GM06990 (cell line): ENCODE measurements around the gene DNAJC28.

ENCODE experiments used
- DNase-seq: peaks from one replicate; pipeline ENCODE4 v3.0.0-alpha.2; 2011; ENCODE audit not compliant: insufficient read length; ENCODE audit errors: extremely low read depth
- H3K27me3 ChIP-seq: replicated peaks from 2 replicates; pipeline ENCODE4 v1.6.0; 2011; ENCODE audit warnings: low read length; ENCODE audit not compliant: control insufficient read depth, insufficient read depth
- H3K36me3 ChIP-seq: 2 replicates; pipeline ENCODE4 v1.5.1; 2011; ENCODE audit warnings: low read length; ENCODE audit not compliant: control insufficient read depth, insufficient read depth
- H3K4me3 ChIP-seq: replicated peaks from 2 replicates; pipeline ENCODE4 v1.5.1; 2011; ENCODE audit warnings: low read depth, mild to moderate bottlenecking, control low read depth, low read length
- TF ChIP-seq, protein P1 (sequence below): IDR thresholded peaks from 2 replicates; pipeline ENCODE4 v1.5.1; 2011; ENCODE audit warnings: low read length, control low read depth, mild to moderate bottlenecking, inconsistent platforms; ENCODE audit not compliant: insufficient read depth, poor library complexity, severe bottlenecking

DNAJC28 gene

GRCh38 chr21:33531007-33531406 is 39.5 kb upstream of the DNAJC28 start:
- H3K36me3 ChIP-seq, result peaks cover 15% of the 10 kb centered on the region
- DNase-seq, result no peak

DNA sequence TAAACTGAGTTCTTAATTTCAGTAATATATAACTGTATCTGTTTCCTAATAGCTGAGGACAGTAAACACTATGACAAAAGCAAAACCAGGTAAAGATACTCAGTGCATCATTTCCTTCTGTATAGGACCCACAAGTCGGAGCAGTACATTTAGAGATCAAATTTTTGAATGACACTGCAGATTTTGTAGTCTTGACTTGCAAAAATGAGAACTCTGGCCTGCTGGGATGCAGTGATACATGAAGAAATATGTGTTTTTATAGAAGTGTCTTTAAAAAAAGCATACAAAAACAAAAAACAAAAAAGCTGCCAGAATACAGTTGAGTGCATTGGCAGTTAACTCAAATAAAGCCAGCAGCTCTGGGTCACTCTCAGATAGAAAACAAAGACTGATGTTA is 31.4 kb upstream of the DNAJC28 start:
- TF ChIP-seq, protein P1, sequence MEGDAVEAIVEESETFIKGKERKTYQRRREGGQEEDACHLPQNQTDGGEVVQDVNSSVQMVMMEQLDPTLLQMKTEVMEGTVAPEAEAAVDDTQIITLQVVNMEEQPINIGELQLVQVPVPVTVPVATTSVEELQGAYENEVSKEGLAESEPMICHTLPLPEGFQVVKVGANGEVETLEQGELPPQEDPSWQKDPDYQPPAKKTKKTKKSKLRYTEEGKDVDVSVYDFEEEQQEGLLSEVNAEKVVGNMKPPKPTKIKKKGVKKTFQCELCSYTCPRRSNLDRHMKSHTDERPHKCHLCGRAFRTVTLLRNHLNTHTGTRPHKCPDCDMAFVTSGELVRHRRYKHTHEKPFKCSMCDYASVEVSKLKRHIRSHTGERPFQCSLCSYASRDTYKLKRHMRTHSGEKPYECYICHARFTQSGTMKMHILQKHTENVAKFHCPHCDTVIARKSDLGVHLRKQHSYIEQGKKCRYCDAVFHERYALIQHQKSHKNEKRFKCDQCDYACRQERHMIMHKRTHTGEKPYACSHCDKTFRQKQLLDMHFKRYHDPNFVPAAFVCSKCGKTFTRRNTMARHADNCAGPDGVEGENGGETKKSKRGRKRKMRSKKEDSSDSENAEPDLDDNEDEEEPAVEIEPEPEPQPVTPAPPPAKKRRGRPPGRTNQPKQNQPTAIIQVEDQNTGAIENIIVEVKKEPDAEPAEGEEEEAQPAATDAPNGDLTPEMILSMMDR, result no peak
- Histone ChIP-seq H3K36me3 (peaks cover 10% of the 10 kb centered on the region), H3K4me3 (no peak overlapping the region), H3K27me3 (no peaks in the 10 kb centered on the region)
- DNase-seq, result no peak

More at GRCh38 chr21:33531007-33531406, 39.5 kb upstream of the DNAJC28 start:
- TF ChIP-seq, protein P1, result no peak
- Histone ChIP-seq H3K27me3 (no peaks in the 10 kb centered on the region), H3K4me3 (no peak overlapping the region)

GRCh38 chr21:33522297-33522952 is 30.9 kb upstream of the DNAJC28 start:
- DNase-seq, result no peak
- TF ChIP-seq, protein P1, result no peak
- Histone ChIP-seq H3K36me3 (peaks cover 7% of the 10 kb centered on the region), H3K27me3 (no peaks in the 10 kb centered on the region), H3K4me3 (no peak overlapping the region)

DNA sequence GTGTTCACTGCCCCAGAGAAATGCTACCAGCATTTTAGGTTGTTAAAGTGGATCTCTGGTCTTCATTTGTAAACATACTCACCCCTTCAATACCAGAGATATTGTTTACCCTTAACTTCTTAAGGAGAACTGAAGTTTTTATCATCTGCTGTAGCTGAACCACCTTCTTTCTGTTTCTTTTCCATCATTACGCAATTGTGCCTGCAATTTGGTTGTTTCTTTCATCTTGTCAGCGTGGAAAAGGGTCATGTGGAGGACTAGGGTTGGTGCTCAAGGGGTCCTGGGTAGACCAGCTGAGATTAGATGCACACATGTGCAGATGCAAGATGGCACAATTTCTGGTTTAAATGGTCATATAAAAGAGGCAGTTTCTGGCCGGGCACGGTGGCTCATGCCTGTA is 27.4 kb upstream of the DNAJC28 start:
- TF ChIP-seq, protein P1, result no peak
- Histone ChIP-seq H3K4me3 (no peak overlapping the region), H3K36me3 (peaks cover 8% of the 10 kb centered on the region), H3K27me3 (no peaks in the 10 kb centered on the region)
- no peak for DNase-seq

GRCh38 chr21:33514229-33514628 is 22.7 kb upstream of the DNAJC28 start:
- TF ChIP-seq, protein P1, result no peak
- no peak for DNase-seq
- H3K36me3 ChIP-seq, result peaks cover 12% of the 10 kb centered on the region
- H3K27me3 ChIP-seq, result no peaks in the 10 kb centered on the region
- no peak overlapping the region for H3K4me3 ChIP-seq

DNA sequence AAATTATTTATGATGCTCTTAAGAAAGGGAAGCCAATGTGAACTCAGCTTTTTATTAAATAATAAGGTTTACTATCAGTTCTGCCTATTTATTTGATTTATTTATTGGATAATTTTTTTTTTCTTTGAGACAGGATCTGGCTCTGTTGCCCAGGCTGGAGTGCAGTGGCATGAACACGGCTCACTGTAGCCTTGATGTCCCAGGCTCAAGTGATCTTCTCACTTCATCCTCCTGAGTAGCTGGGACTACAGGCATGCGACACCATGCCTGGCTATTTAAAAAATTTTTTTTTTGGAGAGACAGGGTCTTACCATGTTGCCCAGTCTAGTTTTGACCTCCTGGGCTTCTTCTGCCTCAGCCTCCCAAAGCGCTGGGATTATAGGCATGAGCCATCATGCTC is 21.0 kb upstream of the DNAJC28 start:
- Histone ChIP-seq H3K27me3 (no peaks in the 10 kb centered on the region), H3K36me3 (peaks cover 13% of the 10 kb centered on the region), H3K4me3 (no peak overlapping the region)
- TF ChIP-seq, protein P1, result no peak
- DNase-seq, result no peak
